Astrocyte of the cerebellum (primary cell): ENCODE results near the gene VSIG2.

Experiments used
- DNase-seq: peaks from one replicate; pipeline ENCODE4 v3.0.0-alpha.2; 2011; ENCODE audit warnings: low read depth
- H3K4me3 ChIP-seq: 2 replicates; pipeline ENCODE4 v1.5.1; 2011; ENCODE audit warnings: mild to moderate bottlenecking, low read depth, low read length, moderate library complexity
- in situ Hi-C: cut with HindIII; loops from 2 replicates; pipeline ENCODE4 v1.10.0; 2017; ENCODE audit warnings: low sequenced_read_pairs
- TF ChIP-seq, protein P1 (sequence below): IDR thresholded peaks from 2 replicates; pipeline ENCODE4 v1.5.1; 2012; ENCODE audit warnings: low read length, low read depth, moderate library complexity, mild to moderate bottlenecking; ENCODE audit errors: missing control alignments

The VSIG2 gene

DNA sequence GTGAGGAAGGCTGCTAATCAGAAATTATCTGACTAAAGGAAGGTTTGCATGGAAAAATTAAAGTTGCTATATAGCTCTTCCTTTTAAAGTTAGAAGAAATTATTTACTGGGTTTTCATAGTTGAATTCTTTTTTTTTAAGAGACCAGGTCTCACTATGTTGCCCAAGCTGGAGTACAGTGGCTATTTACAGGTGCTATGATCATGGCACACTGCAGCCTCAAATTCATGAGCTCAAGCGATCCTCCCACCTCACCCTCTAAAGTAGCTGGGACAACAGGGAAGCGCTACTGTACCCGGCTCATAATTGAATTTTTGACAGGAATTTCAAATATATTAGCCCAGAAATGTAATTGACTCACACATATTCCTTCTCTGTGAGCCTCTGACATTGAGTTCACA is 44.3 kb upstream of the VSIG2 start:
- TF ChIP-seq, protein P1, sequence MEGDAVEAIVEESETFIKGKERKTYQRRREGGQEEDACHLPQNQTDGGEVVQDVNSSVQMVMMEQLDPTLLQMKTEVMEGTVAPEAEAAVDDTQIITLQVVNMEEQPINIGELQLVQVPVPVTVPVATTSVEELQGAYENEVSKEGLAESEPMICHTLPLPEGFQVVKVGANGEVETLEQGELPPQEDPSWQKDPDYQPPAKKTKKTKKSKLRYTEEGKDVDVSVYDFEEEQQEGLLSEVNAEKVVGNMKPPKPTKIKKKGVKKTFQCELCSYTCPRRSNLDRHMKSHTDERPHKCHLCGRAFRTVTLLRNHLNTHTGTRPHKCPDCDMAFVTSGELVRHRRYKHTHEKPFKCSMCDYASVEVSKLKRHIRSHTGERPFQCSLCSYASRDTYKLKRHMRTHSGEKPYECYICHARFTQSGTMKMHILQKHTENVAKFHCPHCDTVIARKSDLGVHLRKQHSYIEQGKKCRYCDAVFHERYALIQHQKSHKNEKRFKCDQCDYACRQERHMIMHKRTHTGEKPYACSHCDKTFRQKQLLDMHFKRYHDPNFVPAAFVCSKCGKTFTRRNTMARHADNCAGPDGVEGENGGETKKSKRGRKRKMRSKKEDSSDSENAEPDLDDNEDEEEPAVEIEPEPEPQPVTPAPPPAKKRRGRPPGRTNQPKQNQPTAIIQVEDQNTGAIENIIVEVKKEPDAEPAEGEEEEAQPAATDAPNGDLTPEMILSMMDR = no peak
- no peak for DNase-seq
- no peak overlapping the region for H3K4me3 ChIP-seq
- in situ Hi-C loops = no loop called here

DNA sequence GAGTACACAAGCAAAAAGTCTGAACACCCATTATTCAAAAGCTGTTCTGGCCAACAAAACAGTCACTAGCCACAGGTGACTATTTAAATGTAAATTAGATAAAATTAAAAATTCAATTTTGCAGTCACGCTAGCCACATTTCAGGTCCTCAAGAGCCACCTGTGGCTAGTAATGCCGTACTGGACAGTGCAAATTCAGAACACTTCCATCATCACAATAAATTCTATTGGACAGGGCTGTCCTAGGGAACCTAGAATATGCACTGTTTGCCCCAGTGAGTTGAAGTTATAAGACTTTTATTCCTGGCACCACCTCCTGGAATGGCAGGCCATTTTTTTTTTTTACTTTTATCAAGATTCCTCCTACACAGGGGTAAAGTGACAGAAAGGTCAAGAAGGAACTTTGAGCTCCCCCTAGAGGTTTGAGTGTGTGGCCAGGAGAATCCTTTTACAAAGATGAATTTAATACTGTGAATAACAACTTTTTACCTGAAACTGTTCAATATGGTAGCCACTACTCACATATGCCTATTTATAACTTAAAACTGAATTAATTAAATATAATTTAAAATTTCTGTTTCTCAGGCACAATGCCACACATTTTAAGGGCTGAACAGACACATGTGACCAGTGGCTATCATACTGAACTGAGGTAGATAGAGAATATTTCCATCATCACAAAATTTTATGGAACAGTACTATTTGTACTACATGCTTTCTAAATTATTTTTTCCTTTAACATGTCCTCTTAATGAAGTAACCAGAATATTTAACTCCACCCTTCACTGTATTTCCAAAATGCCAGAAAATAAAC is 41.6 kb upstream of the VSIG2 start:
- TF ChIP-seq, protein P1 = peak; percentile 76
- in situ Hi-C loops = no loop called here
- DNase-seq = peak; percentile 23
- H3K4me3 ChIP-seq = no peak overlapping the region

GRCh38 chr11:124791626-124792341 is 39.7 kb upstream of the VSIG2 start:
- no peak for DNase-seq
- in situ Hi-C loops = no loop called here
- TF ChIP-seq, protein P1 = no peak
- no peak overlapping the region for H3K4me3 ChIP-seq

GRCh38 chr11:124788521-124788920 is 36.5 kb upstream of the VSIG2 start:
- no peak overlapping the region for H3K4me3 ChIP-seq
- no peak for DNase-seq
- in situ Hi-C loops = no loop called here
- TF ChIP-seq, protein P1 = no peak

DNA sequence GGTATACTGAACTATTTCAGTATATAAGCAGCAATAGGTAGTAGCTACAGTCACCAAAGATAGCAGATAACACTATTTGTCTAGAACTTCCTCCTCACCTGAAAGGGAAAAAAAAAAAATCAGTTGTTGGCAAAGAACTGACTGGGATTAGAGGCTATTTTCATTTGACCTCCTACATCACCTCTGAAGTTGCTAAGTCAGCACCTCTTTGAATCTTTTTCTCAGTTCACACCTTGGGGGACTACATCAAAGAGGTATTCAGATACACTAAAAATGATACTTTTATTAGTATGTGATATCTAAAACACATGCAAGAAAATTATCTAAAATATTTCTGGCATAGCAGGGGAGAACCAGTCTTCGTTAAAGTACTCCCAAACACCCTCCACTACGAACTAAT is 32.0 kb upstream of the VSIG2 start:
- H3K4me3 ChIP-seq = no peak overlapping the region
- in situ Hi-C loops = no loop called here
- DNase-seq = no peak
- TF ChIP-seq, protein P1 = no peak

DNA sequence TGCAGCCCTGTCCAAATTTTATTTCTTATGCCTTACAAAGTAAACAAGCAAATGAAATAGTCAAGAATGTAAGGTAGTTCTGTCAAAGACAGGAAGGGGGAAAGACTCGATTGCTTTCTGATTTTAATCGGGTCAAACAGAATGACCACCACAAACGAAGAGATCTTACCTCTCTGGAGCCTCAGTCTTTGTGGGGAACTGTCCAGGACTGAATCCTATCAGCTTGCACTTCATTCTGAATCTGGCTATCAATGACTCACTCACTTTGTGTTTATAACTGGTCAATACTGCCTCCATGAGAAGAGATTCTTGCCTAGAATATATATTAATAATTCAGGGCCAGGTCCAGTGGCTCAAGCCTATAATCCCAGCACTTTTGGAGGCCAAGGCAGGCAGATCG is 30.9 kb upstream of the VSIG2 start:
- TF ChIP-seq, protein P1 = no peak
- in situ Hi-C loops = no loop called here
- no peak for DNase-seq
- H3K4me3 ChIP-seq = no peak overlapping the region
